HepG2 (cell line): ENCODE results near the gene ADSS1. TPM values are rescaled to one million over a fixed set of nuclear protein-coding genes. Genes with fewer than 3 reads are reported as not detected.

Source experiments
- ATF7-NPFF ChIP-seq: sonication (generic); formaldehyde crosslinking; IDR thresholded peaks from 2 replicates; pipeline ENCODE4 v1.8.1; 2023; ENCODE audit warnings: mild to moderate bottlenecking, low read depth, missing genetic modification reagents, moderate library complexity
- ESRRA ChIP-seq: sonication (generic); formaldehyde crosslinking; IDR thresholded peaks from 2 replicates; pipeline ENCODE4 v1.5.1; 2020; ENCODE audit warnings: mild to moderate bottlenecking, low read depth, missing genetic modification reagents
- GATA4 ChIP-seq: sonication (generic); IDR thresholded peaks from 2 replicates; pipeline ENCODE4 v1.6.1; 2016; ENCODE audit warnings: antibody characterized with exemption, low read depth, borderline replicate concordance
- GTF2F1 ChIP-seq: fragments of 150-350 bp; IDR thresholded peaks from 2 replicates; pipeline ENCODE4 v1.6.1; 2014; ENCODE audit warnings: low read length
- HINFP ChIP-seq: sonication (generic); formaldehyde crosslinking; IDR thresholded peaks from 2 replicates; pipeline ENCODE4 v1.4.0; 2020; ENCODE audit warnings: low read depth, mild to moderate bottlenecking, missing genetic modification reagents
- HIVEP1 ChIP-seq: sonication (generic); formaldehyde crosslinking; IDR thresholded peaks from 2 replicates; pipeline ENCODE4 v1.4.0; 2020; ENCODE audit warnings: mild to moderate bottlenecking, missing genetic modification reagents
- IKZF4 ChIP-seq: sonication (generic); formaldehyde crosslinking; IDR thresholded peaks from 2 replicates; pipeline ENCODE4 v1.5.1; 2020; ENCODE audit warnings: borderline replicate concordance, mild to moderate bottlenecking, low read depth, missing genetic modification reagents; ENCODE audit errors: not compliant biosample characterization
- KLF16 ChIP-seq, 2 experiments: sonication (generic) in 1 of 2; formaldehyde crosslinking in 1 of 2; IDR thresholded peaks; 2 replicates each; pipeline versions ENCODE4 v1.6.1 to v1.8.0; 2016 to 2023; ENCODE audit warnings: missing genetic modification reagents in 2 of 2, missing compliant biosample characterization in 1 of 2
- NONO ChIP-seq, 2 experiments: fragments of 450-650 bp in 1 of 2; sonication (generic) in 1 of 2; formaldehyde crosslinking in 1 of 2; IDR thresholded peaks in 1 of 2; conservative IDR thresholded peaks in 1 of 2; 2 replicates each; pipeline versions ENCODE4 v1.6.1 to v1.8.0; 2017 to 2022; ENCODE audit warnings: mild to moderate bottlenecking in 1 of 2, missing genetic modification reagents in 1 of 2, moderate library complexity in 1 of 2
- NRL ChIP-seq: sonication (generic); formaldehyde crosslinking; IDR thresholded peaks from 2 replicates; pipeline ENCODE4 v1.5.0; 2020; ENCODE audit warnings: missing genetic modification reagents, mild to moderate bottlenecking, moderate library complexity, borderline replicate concordance
- PAX8 ChIP-seq: sonication (generic); formaldehyde crosslinking; IDR thresholded peaks from 2 replicates; pipeline ENCODE4 v1.8.0; 2022; ENCODE audit warnings: mild to moderate bottlenecking, missing genetic modification reagents, borderline replicate concordance
- RORA ChIP-seq: sonication (generic); formaldehyde crosslinking; IDR thresholded peaks from 2 replicates; pipeline ENCODE4 v1.5.0; 2020; ENCODE audit warnings: mild to moderate bottlenecking, missing genetic modification reagents, moderate library complexity
- YEATS2 ChIP-seq: sonication (generic); formaldehyde crosslinking; IDR thresholded peaks from 2 replicates; pipeline ENCODE4 v1.4.0; 2020; ENCODE audit warnings: missing genetic modification reagents, borderline replicate concordance
- ZBTB21 ChIP-seq: sonication (generic); formaldehyde crosslinking; IDR thresholded peaks from 2 replicates; pipeline ENCODE4 v1.4.0; 2020; ENCODE audit warnings: missing genetic modification reagents
- ZNF18 ChIP-seq: sonication (generic); formaldehyde crosslinking; IDR thresholded peaks from 2 replicates; pipeline ENCODE4 v1.8.0; 2022; ENCODE audit warnings: mild to moderate bottlenecking, missing genetic modification reagents; ENCODE audit not compliant: insufficient replicate concordance
- ZNF274 ChIP-seq: sonication (generic); formaldehyde crosslinking; IDR thresholded peaks from 2 replicates; pipeline ENCODE4 v1.5.1; 2020; ENCODE audit warnings: mild to moderate bottlenecking, missing genetic modification reagents
- ZNF276 ChIP-seq: sonication (generic); formaldehyde crosslinking; IDR thresholded peaks from 2 replicates; pipeline ENCODE4 v1.4.0; 2020; ENCODE audit warnings: mild to moderate bottlenecking, low read depth, missing genetic modification reagents
- ZNF556 ChIP-seq: sonication (generic); formaldehyde crosslinking; IDR thresholded peaks from 2 replicates; pipeline ENCODE4 v1.4.0; 2020; ENCODE audit warnings: mild to moderate bottlenecking, missing genetic modification reagents, borderline replicate concordance
- ZNF563 ChIP-seq: sonication (generic); formaldehyde crosslinking; IDR thresholded peaks from 2 replicates; pipeline ENCODE4 v1.8.0; 2022; ENCODE audit warnings: mild to moderate bottlenecking, moderate library complexity, missing genetic modification reagents
- ZNF598 ChIP-seq: sonication (generic); formaldehyde crosslinking; IDR thresholded peaks from 2 replicates; pipeline ENCODE4 v1.5.1; 2020; ENCODE audit warnings: mild to moderate bottlenecking, missing genetic modification reagents, borderline replicate concordance
- ZSCAN25 ChIP-seq: sonication (generic); formaldehyde crosslinking; IDR thresholded peaks from 2 replicates; pipeline ENCODE4 v1.8.0; 2022; ENCODE audit warnings: mild to moderate bottlenecking, missing genetic modification reagents
- polyA plus RNA-seq, 8 experiments: library from polyadenylated mRNA; depleted of rRNA in 3 of 8; stranded (reverse) in 7 of 8; unstranded in 1 of 8; fragments of >200 nt; fragmentation: Illumina TruSeq in 4 of 8; extraction: Trizol in 4 of 8; gene quantifications; 2 replicates each; pipeline versions ENCODE4 v1.2.1 to v1.2.3, GENCODE V29; 2011 to 2016; ENCODE audit warnings: low read depth in 4 of 8, missing spikeins in 1 of 8, mixed read lengths in 1 of 8; ENCODE audit not compliant: insufficient read depth in 1 of 8
- total RNA-seq, 5 experiments: library from RNA; depleted of rRNA; stranded (reverse); fragments of >200 nt; fragmentation: Illumina TruSeq; extraction: Trizol; gene quantifications; 2 replicates each; pipeline ENCODE4 v1.2.3, GENCODE V29; 2016; ENCODE audit warnings: low read depth in 1 of 5

ADSS1 gene
- total and polyA plus RNA-seq, 2 of the 13 experiments (the other 11 are each of a cell fraction or from before 2014, with no cell fraction given) = 1.0 to 36.7 TPM

- TF ChIP-seq NRL (0 out of 2 replicates have a peak, but pooled peaks have one; percentile 50), IKZF4 (CRISPR knock-in tag) (peak; percentile 5), ZNF598 (CRISPR knock-in tag) (0 out of 2 replicates have a peak, but pooled peaks have one; percentile 66), HIVEP1 (0 out of 2 replicates have a peak, but pooled peaks have one; percentile 44), ZBTB21 (CRISPR knock-in tag) (no peak), HINFP (CRISPR knock-in tag) (0 out of 2 replicates have a peak, but pooled peaks have one; percentile 46), GTF2F1 (no peak), PAX8 (CRISPR knock-in tag) (0 out of 2 replicates have a peak, but pooled peaks have one; percentile 66), ATF7-NPFF (no peak), NONO (IDR thresholded peaks at IDR 0.05) (no peak), NONO (CRISPR knock-in tag; conservative IDR thresholded peaks at IDR 0.05) (0 out of 2 replicates have a peak, but pooled peaks have one; percentile 12), ZNF276 (CRISPR knock-in tag) (0 out of 2 replicates have a peak, but pooled peaks have one; percentile 60), RORA (CRISPR knock-in tag) (no peak), KLF16 (CRISPR knock-in tag; IDR thresholded peaks at IDR 0.05) (no peak), GATA4 (no peak), ZNF18 (CRISPR knock-in tag) (no peak), ZSCAN25 (CRISPR knock-in tag) (no peak), ESRRA (0 out of 2 replicates have a peak, but pooled peaks have one; percentile 44), ZNF563 (CRISPR knock-in tag) (peak; percentile 42; the same call in 1 of the 2 replicates), ZNF274 (CRISPR knock-in tag) (peak; percentile 56; the same call in 1 of the 2 replicates), ZNF556 (CRISPR knock-in tag) (no peak), YEATS2 (CRISPR knock-in tag) (no peak)
Measured at GRCh38 chr14:104722938-104723650, 935 bp upstream of the ADSS1 start (continued).
